HTR-8/SVneo (cell line): ENCODE results near the gene STK38.
"Not testable (repeated sequence)": the region's sequence is repeated elsewhere in the genome, so short reads cannot be mapped to it uniquely, and the experiment has no call there.

Experiments used
- DNase-seq: peaks from one replicate; pipeline ENCODE4 v3.0.0; 2011; ENCODE audit warnings: low spot score, mixed read lengths; ENCODE audit not compliant: insufficient read length
- FAIRE-seq: peaks from 2 replicates; lab custom pipeline; 2011; peaks lifted over from hg19 to GRCh38; lab: Jason Lieb, UNC

STK38 gene

DNA sequence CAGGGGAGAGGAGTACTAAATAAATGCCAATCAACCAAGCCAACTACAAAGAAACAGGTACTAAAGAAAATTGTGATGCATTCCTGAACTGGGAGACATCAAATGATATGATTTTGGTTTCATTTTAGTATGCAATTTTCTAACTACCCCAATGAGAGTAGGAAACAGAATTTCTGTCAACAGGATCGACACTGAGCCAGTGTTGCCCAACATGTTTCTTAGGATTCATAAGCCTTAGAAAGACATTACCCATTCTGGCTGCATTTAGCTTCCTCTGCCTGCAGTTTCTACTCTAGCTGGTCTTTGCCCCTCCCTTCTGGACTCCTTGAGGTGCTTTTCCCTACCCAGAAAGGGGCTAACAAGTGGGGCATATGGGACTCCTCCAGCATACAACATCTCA is 54.7 kb downstream of the STK38 start:
- DNase-seq (no peak), FAIRE-seq (no peak)

- DNase-seq (no peak), FAIRE-seq (no peak)
Observed at GRCh38 chr6:36492092-36492491, 55.2 kb downstream of the STK38 start.

- DNase-seq (no peak), FAIRE-seq (no peak)
Observed at GRCh38 chr6:36491378-36491965, 55.8 kb downstream of the STK38 start.

DNA sequence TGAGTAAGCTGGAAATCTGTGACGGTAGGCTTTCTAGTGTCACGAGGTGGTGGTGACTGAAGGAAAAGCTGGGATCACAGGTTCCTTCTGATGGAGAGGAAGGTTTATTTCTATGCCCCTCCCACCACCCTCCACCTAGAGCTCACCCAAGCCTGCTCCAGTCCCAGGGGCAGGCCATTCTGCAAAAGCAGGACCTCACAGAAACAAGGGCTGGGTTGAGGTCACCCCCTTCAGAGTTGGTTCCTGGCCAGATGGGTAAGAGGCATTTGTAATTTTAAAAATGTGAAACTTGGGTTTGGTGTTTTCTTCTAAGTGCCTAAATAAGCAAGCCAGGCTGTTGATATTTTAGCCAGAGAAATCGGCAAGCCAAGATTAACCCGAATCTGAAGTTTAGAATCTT is 57.9 kb downstream of the STK38 start:
- no peak for FAIRE-seq
- no peak for DNase-seq

- DNase-seq, result no peak
- no peak for FAIRE-seq
Observed at GRCh38 chr6:36488221-36488620, 59.1 kb downstream of the STK38 start.

DNA sequence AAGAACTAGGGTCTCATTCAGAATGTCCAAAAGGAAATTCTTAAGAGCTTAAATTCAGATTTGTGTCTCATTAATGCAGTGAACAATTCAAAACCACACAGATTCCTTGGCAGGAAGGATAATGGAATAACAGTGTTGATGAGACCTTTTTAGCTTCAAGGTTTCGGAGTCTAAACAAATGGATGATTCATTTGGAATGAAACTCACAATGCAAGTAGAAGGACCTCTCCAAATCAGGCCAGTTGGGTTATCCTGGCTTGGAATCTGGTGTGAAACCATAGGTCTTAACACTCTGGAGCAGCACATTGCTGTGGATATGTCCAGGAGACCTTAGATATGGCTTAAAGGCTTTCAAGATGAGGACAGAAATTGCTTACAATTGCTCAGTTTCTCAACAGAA is 59.6 kb downstream of the STK38 start:
- DNase-seq (no peak), FAIRE-seq (no peak)

DNA sequence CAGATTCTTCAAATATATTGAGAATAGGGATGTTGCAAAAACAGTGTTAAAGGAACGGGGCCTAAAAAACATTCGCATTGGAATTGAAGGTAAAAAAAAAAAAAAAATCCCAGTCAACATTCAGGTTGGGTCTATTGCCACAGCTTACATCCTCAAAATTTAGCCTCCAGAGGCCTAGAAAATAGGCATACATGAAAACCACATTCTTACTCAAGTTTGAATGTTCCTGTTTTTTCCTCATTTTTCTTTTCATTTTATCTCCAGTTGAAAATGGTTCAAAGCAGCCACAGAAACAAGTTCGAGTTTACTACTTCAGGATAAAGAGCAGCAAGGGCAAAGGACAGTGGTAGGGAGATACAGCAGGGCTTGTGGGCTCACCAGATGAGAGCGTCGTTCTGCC is 62.5 kb downstream of the STK38 start:
- DNase-seq (no peak), FAIRE-seq (no peak)

DNA sequence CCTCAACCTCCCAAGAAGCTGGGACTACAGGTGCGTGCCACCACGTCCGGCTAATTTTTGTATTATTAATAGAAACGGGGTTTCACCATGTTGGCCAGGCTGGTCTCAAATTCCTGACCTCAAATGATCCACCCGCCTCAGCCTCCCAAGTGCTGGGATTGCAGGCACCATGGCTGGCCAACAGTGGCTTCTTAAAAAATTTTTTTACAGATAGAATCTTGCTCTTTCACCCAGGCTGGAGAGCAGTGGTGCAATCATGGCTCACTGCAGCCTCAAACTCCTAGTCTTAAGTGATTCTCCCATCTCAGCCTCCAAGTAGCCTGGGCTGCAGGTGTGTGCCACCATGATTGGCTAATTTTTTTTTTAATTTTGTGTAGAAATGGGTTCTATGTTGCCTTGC is 64.0 kb downstream of the STK38 start:
- not testable (repeated sequence) for FAIRE-seq, DNase-seq

GRCh38 chr6:36479256-36479655 is 68.0 kb downstream of the STK38 start:
- DNase-seq (no peak), FAIRE-seq (no peak)

- DNase-seq (no peak), FAIRE-seq (no peak)
Observed at GRCh38 chr6:36478051-36478526, 69.2 kb downstream of the STK38 start.

- DNase-seq, result no peak
- FAIRE-seq, result no peak
Observed at GRCh38 chr6:36469946-36470345, 77.3 kb downstream of the STK38 start.

DNA sequence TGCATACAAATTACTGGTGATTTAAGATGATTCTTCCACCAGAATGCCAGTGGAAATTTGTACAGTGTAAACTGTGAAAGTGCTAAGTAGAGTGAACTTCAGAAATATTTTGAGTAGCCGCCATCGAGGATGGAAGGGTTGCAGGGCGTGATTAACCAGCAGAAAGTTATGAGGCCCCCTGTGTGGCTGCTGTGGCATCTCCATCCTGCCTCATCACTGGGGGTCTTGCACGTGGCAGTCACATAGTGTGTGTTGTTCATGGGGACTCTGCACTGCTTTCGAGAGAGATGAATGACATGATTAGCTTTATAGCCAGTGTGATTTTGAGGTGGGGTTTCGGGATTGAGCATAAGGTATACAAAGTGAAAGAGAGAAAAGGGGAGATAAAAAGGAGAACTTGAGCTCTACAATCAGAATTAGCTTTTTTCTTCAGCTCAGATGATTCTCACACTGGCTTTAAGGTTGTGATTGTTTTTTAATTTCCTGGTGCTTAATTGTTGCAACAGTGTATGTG is 78.1 kb downstream of the STK38 start:
- DNase-seq (no peak), FAIRE-seq (no peak)

- no peak for FAIRE-seq
- DNase-seq, result no peak
Observed at GRCh38 chr6:36467625-36468024, 79.7 kb downstream of the STK38 start.

DNA sequence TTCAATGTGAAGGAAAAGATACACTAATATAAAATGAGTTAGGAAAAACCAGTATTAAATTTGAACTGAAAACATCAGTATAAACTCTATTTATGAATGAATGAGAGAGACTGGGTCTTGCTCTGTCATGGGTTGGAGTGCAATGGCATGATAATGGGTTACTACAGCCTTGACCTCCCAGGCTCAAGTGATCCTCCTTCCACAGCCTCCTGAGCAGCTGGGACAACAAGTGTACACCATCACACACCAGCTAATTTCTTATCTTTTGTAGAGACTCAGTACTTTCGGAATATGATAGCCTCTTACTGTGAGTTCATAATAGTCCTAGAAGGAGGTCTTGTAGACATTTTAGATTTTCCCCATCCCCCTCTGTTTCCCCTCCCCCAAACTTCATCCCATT is 83.0 kb downstream of the STK38 start:
- no peak for FAIRE-seq

GRCh38 chr6:36463676-36464075 is 83.6 kb downstream of the STK38 start:
- FAIRE-seq (no peak), DNase-seq (no peak)

More for the DNA sequence above, 83.0 kb downstream of the STK38 start:
- no peak for DNase-seq

- DNase-seq (no peak), FAIRE-seq (no peak)
Observed at GRCh38 chr6:36461646-36462045, 85.6 kb downstream of the STK38 start.

- no peak for FAIRE-seq
- DNase-seq, result no peak
Observed at GRCh38 chr6:36460916-36461315, 86.4 kb downstream of the STK38 start.

- FAIRE-seq, result no peak
- DNase-seq, result no peak
Observed at GRCh38 chr6:36459501-36459900, 87.8 kb downstream of the STK38 start.

DNA sequence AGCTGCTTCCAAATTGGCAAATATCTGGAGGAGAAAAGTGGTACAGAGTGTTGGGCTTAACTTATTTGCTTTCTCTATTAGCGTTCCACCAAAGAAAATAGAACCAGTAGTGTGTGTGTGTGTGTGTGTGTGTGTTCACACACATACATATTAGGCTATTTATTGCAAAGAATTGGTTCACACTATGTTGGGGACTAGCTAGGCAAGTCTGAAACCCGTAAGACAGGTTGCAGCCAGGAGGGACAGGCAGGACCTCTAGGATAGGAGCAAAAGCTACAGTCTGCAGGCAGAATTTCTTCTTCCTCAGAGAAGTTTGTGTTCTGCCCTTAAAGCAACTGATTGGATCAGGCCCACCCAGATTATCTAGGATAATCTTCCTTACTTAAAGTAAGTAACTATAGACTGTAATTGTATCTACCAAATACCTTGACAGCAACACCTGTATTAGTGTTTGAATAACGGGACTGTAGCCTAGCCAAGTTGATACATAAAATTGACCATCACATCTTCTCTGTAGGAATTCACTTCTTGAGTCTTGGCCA is 91.7 kb downstream of the STK38 start:
- FAIRE-seq (no peak), DNase-seq (no peak)

- DNase-seq, FAIRE-seq: not testable (repeated sequence)
Observed at GRCh38 chr6:36452897-36453296, 94.4 kb downstream of the STK38 start.

- FAIRE-seq, DNase-seq: not testable (repeated sequence)
Observed at GRCh38 chr6:36449173-36449572, 98.1 kb downstream of the STK38 start.

GRCh38 chr6:36445621-36446020 is 101.7 kb downstream of the STK38 start:
- FAIRE-seq, result no peak
- no peak for DNase-seq
